Measurements from ENCODE around the gene IGLL5.

IGLL5 gene

DNA sequence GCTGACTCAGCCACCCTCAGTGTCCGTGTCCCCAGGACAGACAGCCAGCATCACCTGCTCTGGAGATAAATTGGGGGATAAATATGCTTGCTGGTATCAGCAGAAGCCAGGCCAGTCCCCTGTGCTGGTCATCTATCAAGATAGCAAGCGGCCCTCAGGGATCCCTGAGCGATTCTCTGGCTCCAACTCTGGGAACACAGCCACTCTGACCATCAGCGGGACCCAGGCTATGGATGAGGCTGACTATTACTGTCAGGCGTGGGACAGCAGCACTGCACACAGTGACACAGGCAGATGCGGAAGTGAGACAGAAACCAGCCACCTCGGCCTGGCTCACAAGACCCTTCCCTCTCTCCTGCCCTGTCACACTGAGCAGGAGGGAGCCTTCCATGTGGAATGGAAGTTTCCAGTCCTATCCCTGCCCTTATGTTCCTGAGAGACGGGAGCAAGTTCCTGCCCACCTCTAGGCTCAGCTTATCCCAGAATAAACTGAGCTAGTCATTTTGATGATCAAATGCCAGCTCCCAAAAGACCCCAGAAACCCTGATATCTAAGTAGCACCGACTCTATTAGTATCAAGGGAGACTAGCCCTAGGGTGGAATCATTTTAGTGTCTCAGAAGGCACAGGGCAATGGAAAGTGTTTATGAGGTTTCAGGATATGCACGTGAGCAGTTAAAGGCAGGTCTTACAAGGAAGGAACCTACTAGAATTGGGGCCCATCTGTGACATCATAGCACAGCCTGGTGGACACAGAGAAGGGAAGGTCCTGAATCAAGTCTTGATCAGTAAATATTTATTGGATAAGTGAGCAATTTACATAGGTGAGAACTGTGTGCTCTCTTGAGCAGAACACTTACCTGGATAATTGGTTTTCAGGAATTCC, 6.3 kb upstream of the IGLL5 start:
- TF ChIP-seq, protein P1, sequence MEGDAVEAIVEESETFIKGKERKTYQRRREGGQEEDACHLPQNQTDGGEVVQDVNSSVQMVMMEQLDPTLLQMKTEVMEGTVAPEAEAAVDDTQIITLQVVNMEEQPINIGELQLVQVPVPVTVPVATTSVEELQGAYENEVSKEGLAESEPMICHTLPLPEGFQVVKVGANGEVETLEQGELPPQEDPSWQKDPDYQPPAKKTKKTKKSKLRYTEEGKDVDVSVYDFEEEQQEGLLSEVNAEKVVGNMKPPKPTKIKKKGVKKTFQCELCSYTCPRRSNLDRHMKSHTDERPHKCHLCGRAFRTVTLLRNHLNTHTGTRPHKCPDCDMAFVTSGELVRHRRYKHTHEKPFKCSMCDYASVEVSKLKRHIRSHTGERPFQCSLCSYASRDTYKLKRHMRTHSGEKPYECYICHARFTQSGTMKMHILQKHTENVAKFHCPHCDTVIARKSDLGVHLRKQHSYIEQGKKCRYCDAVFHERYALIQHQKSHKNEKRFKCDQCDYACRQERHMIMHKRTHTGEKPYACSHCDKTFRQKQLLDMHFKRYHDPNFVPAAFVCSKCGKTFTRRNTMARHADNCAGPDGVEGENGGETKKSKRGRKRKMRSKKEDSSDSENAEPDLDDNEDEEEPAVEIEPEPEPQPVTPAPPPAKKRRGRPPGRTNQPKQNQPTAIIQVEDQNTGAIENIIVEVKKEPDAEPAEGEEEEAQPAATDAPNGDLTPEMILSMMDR (conservative IDR thresholded peaks at IDR 0.05) = no peak
- H3K27ac ChIP-seq = no peak overlapping the region

- TF ChIP-seq, protein P1 (conservative IDR thresholded peaks at IDR 0.05) = no peak
- H3K27ac ChIP-seq = no peak overlapping the region
Measured at GRCh38 chr22:22882033-22882717, 5.4 kb upstream of the IGLL5 start.

- TF ChIP-seq, protein P1 (conservative IDR thresholded peaks at IDR 0.05) = no peak
- H3K27ac ChIP-seq = no peak overlapping the region
Measured at GRCh38 chr22:22883090-22883727, 4.4 kb upstream of the IGLL5 start.

DNA sequence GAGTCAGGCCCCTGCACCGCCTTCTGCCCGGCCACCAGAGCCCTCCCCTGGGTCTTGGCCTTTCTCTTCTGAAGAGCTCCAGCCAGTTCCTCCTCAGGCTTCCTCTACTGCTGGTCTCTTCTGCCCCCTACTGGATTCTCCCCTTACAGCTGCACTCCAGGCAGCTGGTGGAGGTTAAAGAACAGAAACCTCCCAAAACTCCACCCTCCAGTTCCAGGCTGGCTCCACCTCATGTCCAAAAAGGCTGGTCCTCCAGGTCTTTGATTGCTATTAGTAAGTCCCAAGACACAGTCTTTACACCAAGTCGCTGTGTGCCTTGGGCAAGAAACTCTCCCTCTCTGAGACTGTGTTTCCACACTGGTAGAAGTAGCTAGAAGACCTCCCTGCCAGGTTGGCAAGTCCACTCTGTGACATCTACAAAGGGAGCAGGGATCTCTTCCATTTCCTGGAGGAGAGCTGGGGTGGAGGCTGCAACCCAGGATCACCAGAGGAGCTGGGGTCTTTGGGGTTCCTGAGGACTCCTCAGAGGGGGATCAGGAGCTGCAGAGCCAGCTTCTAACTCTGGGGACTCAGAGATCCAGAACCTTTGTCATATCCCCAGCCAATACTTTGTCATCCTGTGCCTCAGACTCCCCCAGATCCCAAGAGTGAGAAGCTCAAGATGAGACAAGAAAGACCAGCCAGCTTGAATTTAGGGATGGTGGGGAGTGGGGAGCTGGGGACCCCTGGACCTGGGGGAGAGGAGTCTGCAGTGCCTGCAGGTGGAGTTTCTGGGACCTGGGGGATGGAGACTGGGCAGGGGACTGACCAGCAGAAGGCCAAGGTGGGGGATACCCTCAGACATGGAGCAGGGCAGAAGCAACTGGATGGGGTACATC, 3.4 kb upstream of the IGLL5 start:
- TF ChIP-seq, protein P1 (conservative IDR thresholded peaks at IDR 0.05) = peak; percentile 78
- H3K27ac ChIP-seq = no peak overlapping the region

GRCh38 chr22:22884888-22885840, 2.5 kb upstream of the IGLL5 start:
- TF ChIP-seq, protein P1 (conservative IDR thresholded peaks at IDR 0.05) = no peak
- H3K27ac ChIP-seq = no peak overlapping the region

DNA sequence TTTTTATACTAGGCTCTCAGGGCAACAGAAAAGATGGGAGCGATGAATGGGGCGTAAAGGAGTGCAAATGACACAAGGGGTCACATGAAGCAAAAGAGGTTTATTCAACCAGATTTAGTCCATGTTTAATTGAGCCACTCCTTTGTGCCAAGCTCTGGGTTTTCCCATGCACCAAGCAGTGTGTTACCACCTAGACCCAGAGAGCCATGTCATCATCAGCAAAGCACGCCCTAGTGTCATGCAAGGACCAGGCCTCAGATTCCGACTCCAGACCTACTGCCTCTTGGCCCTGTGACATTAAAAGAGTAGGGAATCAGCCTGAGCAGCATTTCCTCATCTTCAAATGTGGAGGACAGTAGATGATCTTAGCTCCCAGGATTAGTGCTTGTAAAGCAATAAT, 1.1 kb upstream of the IGLL5 start:
- no peak overlapping the region for H3K27ac ChIP-seq
- TF ChIP-seq, protein P1 (conservative IDR thresholded peaks at IDR 0.05) = no peak
